ENCODE results near the gene DCLK2. TPM values are rescaled to one million over a fixed set of nuclear protein-coding genes. Genes with fewer than 3 reads are reported as not detected.

The DCLK2 gene
- total and polyA plus RNA-seq, 2 experiments from 2014 or later: 3.2 to 4.8 TPM

- Histone ChIP-seq H3K4me1 (ENCODE audit: low read depth) (no peaks in the 10 kb centered on the region), H3K4me3 (no peak overlapping the region), H3K27ac (no peak overlapping the region), H3K27me3 (no peaks in the 10 kb centered on the region), H3K9me3 (ENCODE audit: low read depth) (no peaks in the 10 kb centered on the region), H3K36me3 (no peaks in the 10 kb centered on the region)
- no peak for DNase-seq (ENCODE audit: low read depth in 1 of 2, low spot score in 1 of 2)
- TF ChIP-seq CTCF (IDR thresholded peaks at IDR 0.05; ENCODE audit: low read depth, low read length): no peak
These were observed 172.9 kb downstream of the DCLK2 start for GRCh38 chr4:150250998-150251651.

- Histone ChIP-seq H3K9me3 (ENCODE audit: low read depth) (no peaks in the 10 kb centered on the region), H3K4me3 (no peak overlapping the region), H3K4me1 (ENCODE audit: low read depth) (no peaks in the 10 kb centered on the region), H3K27ac (no peak overlapping the region), H3K27me3 (no peaks in the 10 kb centered on the region), H3K36me3 (no peaks in the 10 kb centered on the region)
- peak; percentile 48 to 60 for DNase-seq (ENCODE audit: low read depth in 1 of 2, low spot score in 1 of 2)
- peak; percentile 3 for TF ChIP-seq CTCF (IDR thresholded peaks at IDR 0.05; ENCODE audit: low read depth, low read length)
These were observed 173.5 kb downstream of the DCLK2 start for GRCh38 chr4:150251752-150252190.

- Histone ChIP-seq H3K27ac (no peak overlapping the region), H3K4me3 (no peak overlapping the region), H3K9me3 (ENCODE audit: low read depth) (no peaks in the 10 kb centered on the region), H3K36me3 (no peaks in the 10 kb centered on the region), H3K4me1 (ENCODE audit: low read depth) (no peaks in the 10 kb centered on the region), H3K27me3 (no peaks in the 10 kb centered on the region)
- TF ChIP-seq CTCF (IDR thresholded peaks at IDR 0.05; ENCODE audit: low read depth, low read length): no peak
- DNase-seq (ENCODE audit: low read depth in 1 of 2, low spot score in 1 of 2): no peak
These were observed 174.1 kb downstream of the DCLK2 start for GRCh38 chr4:150252306-150252705.

GRCh38 chr4:150252741-150253140 is 174.5 kb downstream of the DCLK2 start:
- H3K36me3 ChIP-seq: no peaks in the 10 kb centered on the region
- no peak for TF ChIP-seq CTCF (IDR thresholded peaks at IDR 0.05; ENCODE audit: low read depth, low read length)
- H3K4me1 ChIP-seq (ENCODE audit: low read depth): no peaks in the 10 kb centered on the region
- no peak for DNase-seq (ENCODE audit: low read depth in 1 of 2, low spot score in 1 of 2)
- H3K9me3 ChIP-seq (ENCODE audit: low read depth): no peaks in the 10 kb centered on the region
- H3K27me3 ChIP-seq: no peaks in the 10 kb centered on the region
- H3K4me3 ChIP-seq: no peak overlapping the region
- H3K27ac ChIP-seq: no peak overlapping the region

- DNase-seq (ENCODE audit: low read depth in 1 of 2, low spot score in 1 of 2): no peak
- no peaks in the 10 kb centered on the region for H3K36me3 ChIP-seq
- no peaks in the 10 kb centered on the region for H3K27me3 ChIP-seq
- H3K4me1 ChIP-seq (ENCODE audit: low read depth): no peaks in the 10 kb centered on the region
- no peak overlapping the region for H3K4me3 ChIP-seq
- H3K27ac ChIP-seq: no peak overlapping the region
- H3K9me3 ChIP-seq (ENCODE audit: low read depth): no peaks in the 10 kb centered on the region
- TF ChIP-seq CTCF (IDR thresholded peaks at IDR 0.05; ENCODE audit: low read depth, low read length): no peak
These were observed 175.2 kb downstream of the DCLK2 start for GRCh38 chr4:150253416-150253815.
